ENCODE measurements around the gene PRKCB. TPM values are rescaled to one million over a fixed set of nuclear protein-coding genes. Genes with fewer than 3 reads are reported as not detected.
"Not testable (repeated sequence)": the region's sequence is repeated elsewhere in the genome, so short reads cannot be mapped to it uniquely, and the experiment has no call there.

PRKCB gene
- total RNA-seq, 2 experiments from 2014 or later, result 101 to 105 TPM

- POLR2A ChIA-PET, result no interaction called here
- peaks cover 13% of the 10 kb centered on the region for H3K36me3 Mint-ChIP-seq (ENCODE audit: low read depth)
- DNase-seq, result no peak
Observed at GRCh38 chr16:23907903-23908302, 72.1 kb downstream of the PRKCB start.

GRCh38 chr16:23908790-23909189 is 73.0 kb downstream of the PRKCB start:
- Mint-ChIP-seq H3K9me3 (ENCODE audit: insufficient read depth) (no peaks in the 10 kb centered on the region), H3K27ac (no peak overlapping the region), H3K27me3 (ENCODE audit: low read depth) (no peaks in the 10 kb centered on the region), H3K4me3 (no peak overlapping the region), H3K4me1 (ENCODE audit: low read depth) (peaks cover 8% of the 10 kb centered on the region), H3K36me3 (ENCODE audit: low read depth) (peaks cover 16% of the 10 kb centered on the region)
- ChIA-PET POLR2A (no interaction called here), CTCF (interaction anchor here (0.6 kb wide), 1 partner anchor 135 kb away, joined by 3 read pairs; no protein-coding TSS in a partner anchor)
- no peak for DNase-seq
- no peak for ATAC-seq

More at GRCh38 chr16:23907903-23908302, 72.1 kb downstream of the PRKCB start:
- no peak for ATAC-seq
- H3K4me1 Mint-ChIP-seq (ENCODE audit: low read depth), result peaks cover 14% of the 10 kb centered on the region
- CTCF ChIA-PET, result interaction anchor here (0.6 kb wide), 1 partner anchor 136 kb away, joined by 3 read pairs; no protein-coding TSS in a partner anchor
- peak overlapping the region; percentile 47 for H3K27ac Mint-ChIP-seq
- no peaks in the 10 kb centered on the region for H3K9me3 Mint-ChIP-seq (ENCODE audit: insufficient read depth)
- H3K27me3 Mint-ChIP-seq (ENCODE audit: low read depth), result no peaks in the 10 kb centered on the region
- H3K4me3 Mint-ChIP-seq, result no peak overlapping the region

- ChIA-PET CTCF (no interaction called here), POLR2A (no interaction called here)
- Mint-ChIP-seq H3K4me3 (no peak overlapping the region), H3K27me3 (ENCODE audit: low read depth) (no peaks in the 10 kb centered on the region), H3K36me3 (ENCODE audit: low read depth) (peaks cover 16% of the 10 kb centered on the region), H3K9me3 (ENCODE audit: insufficient read depth) (no peaks in the 10 kb centered on the region), H3K4me1 (ENCODE audit: low read depth) (peaks cover 7% of the 10 kb centered on the region), H3K27ac (no peak overlapping the region)
- DNase-seq, result no peak
- no peak for ATAC-seq
Observed at GRCh38 chr16:23909792-23910418, 74.1 kb downstream of the PRKCB start.

DNA sequence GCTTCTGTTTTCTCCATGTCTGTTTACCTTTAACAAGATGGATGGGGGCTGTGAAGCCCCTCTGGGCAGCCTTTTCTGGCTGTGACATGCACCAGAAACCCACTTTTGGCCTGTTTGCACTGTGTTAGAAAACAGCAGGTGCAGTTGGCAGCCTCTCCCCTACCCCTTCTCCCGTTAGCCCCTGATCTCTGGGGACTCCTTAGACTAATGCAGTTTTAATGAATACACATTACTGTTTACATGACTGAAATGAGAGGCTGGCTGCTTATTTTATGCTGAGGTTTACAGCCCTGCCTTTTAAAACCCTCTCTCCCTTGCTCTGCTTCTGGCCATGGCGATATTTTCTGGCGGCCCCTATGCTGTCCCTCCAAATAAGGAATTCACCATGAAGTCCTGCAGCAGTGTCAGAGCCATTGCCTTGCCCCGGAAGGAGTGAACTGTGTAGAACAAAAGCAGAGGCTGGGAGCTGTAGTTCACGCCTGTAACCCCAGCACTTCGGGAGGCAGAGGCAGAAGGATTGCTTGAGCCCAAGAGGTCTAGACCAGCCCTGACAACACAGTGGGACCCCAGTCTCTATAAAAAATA is 79.3 kb downstream of the PRKCB start:
- Mint-ChIP-seq H3K4me1 (ENCODE audit: low read depth) (peaks cover 3% of the 10 kb centered on the region), H3K27ac (no peak overlapping the region), H3K9me3 (ENCODE audit: insufficient read depth) (peaks cover 7% of the 10 kb centered on the region), H3K36me3 (ENCODE audit: low read depth) (peaks cover 31% of the 10 kb centered on the region), H3K27me3 (ENCODE audit: low read depth) (no peaks in the 10 kb centered on the region), H3K4me3 (no peak overlapping the region)
- no peak for ATAC-seq
- DNase-seq, result no peak
- ChIA-PET CTCF (interaction anchor here (1.5 kb wide), 1 partner anchor 95 kb away, joined by 3 read pairs; no protein-coding TSS in a partner anchor), POLR2A (no interaction called here)

DNA sequence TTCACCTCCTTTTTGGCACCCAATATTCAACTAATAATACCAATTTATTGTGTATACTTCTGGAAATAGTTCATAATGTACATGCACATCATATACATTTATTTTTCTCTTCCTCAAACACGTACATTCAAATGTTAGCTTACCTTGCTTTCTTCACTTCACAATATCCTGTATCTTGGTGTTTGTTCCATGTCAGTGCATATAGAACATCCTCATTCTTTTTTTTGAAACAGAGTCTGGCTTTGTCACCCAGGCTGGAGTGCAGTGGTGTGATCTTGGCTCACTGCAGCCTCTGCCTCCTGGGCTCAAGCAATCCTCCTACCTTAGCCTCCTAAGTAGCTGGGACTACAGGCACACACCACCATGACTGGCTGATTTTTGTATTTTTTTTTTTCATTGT is 80.8 kb downstream of the PRKCB start:
- POLR2A ChIA-PET; H3K27ac Mint-ChIP-seq; H3K9me3 Mint-ChIP-seq (ENCODE audit: insufficient read depth); H3K27me3 Mint-ChIP-seq (ENCODE audit: low read depth); H3K4me3 Mint-ChIP-seq; DNase-seq; ATAC-seq: not testable (repeated sequence)
- CTCF ChIA-PET, result interaction anchor here (1.0 to 1.2 kb wide), 2 partner anchors 92 to 94 kb away, joined by 3 to 4 read pairs; no protein-coding TSS in a partner anchor
- Mint-ChIP-seq H3K36me3 (ENCODE audit: low read depth) (peaks cover 31% of the 10 kb centered on the region), H3K4me1 (ENCODE audit: low read depth) (peaks cover 10% of the 10 kb centered on the region)

DNA sequence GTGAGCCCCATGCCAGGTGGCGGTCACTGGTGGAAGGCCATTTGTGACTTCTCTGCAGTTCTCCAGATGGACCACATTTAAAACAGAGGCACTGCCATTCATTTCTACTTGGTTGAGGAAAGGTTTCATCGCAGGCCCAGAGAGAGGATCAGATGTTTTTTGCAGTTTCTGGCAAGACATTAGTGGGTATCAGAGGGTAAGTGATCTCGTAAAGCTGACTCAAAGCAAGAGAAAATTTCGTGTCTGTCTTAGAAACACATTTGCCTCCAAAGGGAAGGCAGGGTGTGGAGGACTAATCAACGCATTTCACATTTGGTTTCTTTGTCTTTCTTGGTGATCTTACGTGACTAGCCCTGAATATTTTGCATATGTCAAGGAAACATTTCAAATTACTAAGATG is 81.8 kb downstream of the PRKCB start:
- ChIA-PET CTCF (interaction anchor here (1.0 to 1.2 kb wide), 2 partner anchors 91 to 93 kb away, joined by 3 to 4 read pairs; no protein-coding TSS in a partner anchor), POLR2A (no interaction called here)
- Mint-ChIP-seq H3K27ac (no peak overlapping the region), H3K9me3 (ENCODE audit: insufficient read depth) (peaks cover 7% of the 10 kb centered on the region), H3K4me1 (ENCODE audit: low read depth) (peaks cover 13% of the 10 kb centered on the region), H3K36me3 (ENCODE audit: low read depth) (peaks cover 28% of the 10 kb centered on the region), H3K4me3 (no peak overlapping the region), H3K27me3 (ENCODE audit: low read depth) (no peaks in the 10 kb centered on the region)
- no peak for ATAC-seq
- no peak for DNase-seq

- Mint-ChIP-seq H3K4me1 (ENCODE audit: low read depth) (peaks cover 12% of the 10 kb centered on the region), H3K36me3 (ENCODE audit: low read depth) (peaks cover 38% of the 10 kb centered on the region), H3K27ac (no peak overlapping the region), H3K4me3 (no peak overlapping the region), H3K9me3 (ENCODE audit: insufficient read depth) (peaks cover 7% of the 10 kb centered on the region), H3K27me3 (ENCODE audit: low read depth) (no peaks in the 10 kb centered on the region)
- DNase-seq (no peak), ATAC-seq (no peak)
- POLR2A ChIA-PET, result no interaction called here
- CTCF ChIA-PET, result no interaction called here
Observed at GRCh38 chr16:23920446-23920845, 84.7 kb downstream of the PRKCB start.

- Mint-ChIP-seq H3K27ac (no peak overlapping the region), H3K4me3 (no peak overlapping the region), H3K9me3 (ENCODE audit: insufficient read depth) (peaks cover 7% of the 10 kb centered on the region), H3K4me1 (ENCODE audit: low read depth) (peaks cover 12% of the 10 kb centered on the region), H3K36me3 (ENCODE audit: low read depth) (peaks cover 40% of the 10 kb centered on the region), H3K27me3 (ENCODE audit: low read depth) (no peaks in the 10 kb centered on the region)
- DNase-seq, result no peak
- ChIA-PET CTCF (no interaction called here), POLR2A (no interaction called here)
- ATAC-seq, result no peak
Observed at GRCh38 chr16:23920899-23921298, 85.1 kb downstream of the PRKCB start.

DNA sequence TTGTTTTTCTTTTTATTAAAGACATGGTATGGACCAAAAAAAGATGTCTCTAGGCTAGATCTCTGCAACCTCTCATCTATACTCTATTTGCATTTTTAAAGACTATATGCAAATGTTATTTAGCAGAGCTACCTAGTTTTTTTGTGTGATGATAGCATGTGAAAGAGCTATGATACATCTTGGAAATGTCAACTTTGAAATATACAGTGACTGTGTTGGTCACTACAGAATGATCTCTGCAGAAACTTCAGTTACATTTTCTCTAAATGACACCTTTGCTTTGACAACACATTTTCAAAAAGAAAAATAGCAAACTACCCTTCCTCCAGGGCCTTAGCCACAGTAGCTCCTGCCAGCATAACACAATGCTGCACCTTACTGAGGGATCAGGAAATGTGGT is 86.6 kb downstream of the PRKCB start:
- no peak overlapping the region for H3K27ac Mint-ChIP-seq
- ATAC-seq (no peak), DNase-seq (no peak)
- POLR2A ChIA-PET, result no interaction called here
- H3K4me3 Mint-ChIP-seq, result no peak overlapping the region
- H3K9me3 Mint-ChIP-seq (ENCODE audit: insufficient read depth), result peaks cover 7% of the 10 kb centered on the region
- CTCF ChIA-PET, result interaction anchor here (1.0 to 1.5 kb wide), 3 partner anchors 9 to 88 kb away, joined by 3 read pairs; no protein-coding TSS in a partner anchor
- peaks cover 12% of the 10 kb centered on the region for H3K4me1 Mint-ChIP-seq (ENCODE audit: low read depth)
- H3K27me3 Mint-ChIP-seq (ENCODE audit: low read depth), result no peaks in the 10 kb centered on the region
- H3K36me3 Mint-ChIP-seq (ENCODE audit: low read depth), result peaks cover 40% of the 10 kb centered on the region

DNA sequence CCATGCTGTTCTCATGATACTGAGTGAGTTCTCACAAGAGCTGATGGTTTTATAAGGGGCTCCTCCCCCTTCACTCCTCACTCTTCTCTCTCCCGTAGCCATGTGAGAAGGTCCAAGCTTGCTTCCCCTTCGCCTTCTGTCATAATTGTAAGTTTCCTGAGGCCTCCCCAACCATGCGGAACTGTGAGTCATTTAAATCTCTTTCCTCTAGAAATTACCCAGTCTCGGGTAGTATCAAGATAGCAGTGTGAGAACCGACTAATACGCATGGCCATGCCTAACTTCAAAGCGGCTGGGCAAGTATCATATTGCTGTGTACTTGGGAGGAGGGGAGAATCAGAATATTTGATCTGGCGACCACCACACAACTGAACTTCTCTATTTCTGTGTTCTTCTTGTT is 88.3 kb downstream of the PRKCB start:
- ATAC-seq (no peak), DNase-seq (no peak)
- Mint-ChIP-seq H3K27ac (no peak overlapping the region), H3K27me3 (ENCODE audit: low read depth) (no peaks in the 10 kb centered on the region), H3K4me3 (no peak overlapping the region), H3K9me3 (ENCODE audit: insufficient read depth) (peaks cover 6% of the 10 kb centered on the region), H3K4me1 (ENCODE audit: low read depth) (peaks cover 14% of the 10 kb centered on the region), H3K36me3 (ENCODE audit: low read depth) (peaks cover 34% of the 10 kb centered on the region)
- POLR2A ChIA-PET, result no interaction called here
- CTCF ChIA-PET, result interaction anchor here (1.0 kb wide), 1 partner anchor 86 kb away, joined by 3 read pairs; no protein-coding TSS in a partner anchor

- ChIA-PET CTCF (interaction anchor here (0.9 kb wide), 1 partner anchor 124 kb away, joined by 4 read pairs; no protein-coding TSS in a partner anchor), POLR2A (no interaction called here)
- H3K4me1 Mint-ChIP-seq (ENCODE audit: low read depth), result peaks cover 4% of the 10 kb centered on the region
- no peaks in the 10 kb centered on the region for H3K27me3 Mint-ChIP-seq (ENCODE audit: low read depth)
- no peak for ATAC-seq
- DNase-seq, result no peak
- no peak overlapping the region for H3K27ac Mint-ChIP-seq
- no peaks in the 10 kb centered on the region for H3K9me3 Mint-ChIP-seq (ENCODE audit: insufficient read depth)
- H3K4me3 Mint-ChIP-seq, result no peak overlapping the region
- H3K36me3 Mint-ChIP-seq (ENCODE audit: low read depth), result peaks cover 24% of the 10 kb centered on the region
Observed at GRCh38 chr16:23927796-23928195, 92.0 kb downstream of the PRKCB start.

DNA sequence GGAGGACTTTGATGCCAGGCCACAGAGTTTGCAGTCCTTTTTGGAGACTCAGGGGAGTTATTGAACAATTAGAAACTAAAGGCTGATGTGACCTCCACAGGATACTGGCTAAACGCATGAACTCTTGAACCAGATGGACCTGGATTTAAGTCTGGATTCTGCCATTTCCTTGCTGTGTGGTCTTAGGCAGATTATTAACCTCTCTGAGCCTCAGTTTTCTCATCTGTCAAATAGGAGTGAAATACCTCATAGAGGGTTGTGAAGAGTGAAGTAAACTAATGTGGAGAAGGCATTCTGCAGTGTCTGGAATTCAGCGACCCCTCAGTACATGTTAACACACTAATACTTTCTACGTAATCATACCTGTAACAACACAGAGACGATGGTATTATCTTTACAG is 93.5 kb downstream of the PRKCB start:
- ChIA-PET POLR2A (no interaction called here), CTCF (no interaction called here)
- ATAC-seq (no peak), DNase-seq (no peak)
- Mint-ChIP-seq H3K4me3 (no peak overlapping the region), H3K4me1 (ENCODE audit: low read depth) (peaks cover 2% of the 10 kb centered on the region), H3K36me3 (ENCODE audit: low read depth) (peaks cover 25% of the 10 kb centered on the region), H3K27ac (no peak overlapping the region), H3K27me3 (ENCODE audit: low read depth) (no peaks in the 10 kb centered on the region), H3K9me3 (ENCODE audit: insufficient read depth) (no peaks in the 10 kb centered on the region)
